Epithelial cell of prostate (primary cell): ENCODE data around the gene ATXN1.

Experiments used
- DNase-seq: peaks from one replicate; pipeline ENCODE4 v3.0.0-alpha.2; 2011; ENCODE audit warnings: low read depth, low spot score
- H3K27ac ChIP-seq: fragments of 450-650 bp; 2 replicates; pipeline ENCODE4 v1.5.1; 2017; ENCODE audit warnings: mild to moderate bottlenecking

ATXN1 gene

DNA sequence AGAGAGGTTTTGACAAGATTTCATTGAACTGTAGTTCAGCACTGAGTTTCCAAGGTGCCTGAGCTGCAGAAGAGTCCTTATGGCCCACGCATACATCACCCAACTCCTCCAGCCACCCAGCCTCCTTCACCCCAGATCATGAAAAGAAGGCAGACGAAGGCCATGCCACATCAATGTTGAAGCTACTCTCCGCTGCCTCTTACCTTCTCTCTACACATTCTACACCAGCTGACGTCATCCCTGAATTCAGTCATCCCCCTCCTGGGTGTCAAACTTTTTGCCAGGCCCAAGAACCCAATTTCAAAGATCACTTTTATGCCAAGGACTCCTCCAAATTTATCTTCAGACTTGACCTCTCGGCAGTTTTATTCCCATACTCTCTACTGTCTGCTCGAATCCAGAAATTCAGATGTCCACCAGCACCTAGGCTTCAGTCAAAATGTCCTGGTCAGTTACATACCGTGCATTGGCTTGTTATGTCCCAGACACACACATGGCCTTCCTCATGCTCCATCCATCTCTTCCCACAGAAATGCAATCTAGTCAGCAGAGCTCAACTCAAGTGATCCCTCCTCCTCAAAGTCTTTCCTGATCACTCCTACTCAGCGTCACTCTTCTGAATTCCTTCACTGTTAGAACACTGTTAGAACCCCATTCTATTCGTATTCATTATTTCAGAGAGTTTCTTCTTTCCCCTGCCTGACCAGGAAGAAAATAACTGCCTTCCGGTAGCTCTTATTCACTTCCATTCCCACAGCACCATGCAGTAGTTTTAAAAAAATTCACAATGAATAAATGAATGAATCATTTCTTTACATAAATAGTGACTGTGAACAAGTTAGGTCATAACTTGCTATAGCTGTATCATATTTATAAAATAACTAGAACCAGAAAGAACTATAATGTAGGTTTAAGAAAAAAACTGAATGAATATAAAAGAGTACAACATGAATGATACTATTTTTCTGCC lies 11.5 kb downstream of the ATXN1 start:
- DNase-seq: no peak
- H3K27ac ChIP-seq: peak overlapping the region; percentile 92

DNA sequence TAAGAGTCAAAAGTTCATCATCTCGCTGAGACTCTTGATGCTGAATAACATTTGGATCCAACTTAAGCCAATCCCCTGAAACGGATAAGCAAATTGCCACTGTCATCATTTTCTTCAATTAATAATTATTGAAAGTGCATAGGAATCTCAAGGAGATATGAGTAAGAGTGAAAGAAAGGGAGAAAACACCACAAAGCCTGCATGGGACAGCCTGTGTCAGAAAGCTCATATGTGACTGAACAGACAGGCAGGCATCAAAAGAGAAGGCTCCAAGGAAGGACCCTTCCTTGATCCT lies 13.3 kb downstream of the ATXN1 start:
- H3K27ac ChIP-seq: peak overlapping the region; percentile 61

DNA sequence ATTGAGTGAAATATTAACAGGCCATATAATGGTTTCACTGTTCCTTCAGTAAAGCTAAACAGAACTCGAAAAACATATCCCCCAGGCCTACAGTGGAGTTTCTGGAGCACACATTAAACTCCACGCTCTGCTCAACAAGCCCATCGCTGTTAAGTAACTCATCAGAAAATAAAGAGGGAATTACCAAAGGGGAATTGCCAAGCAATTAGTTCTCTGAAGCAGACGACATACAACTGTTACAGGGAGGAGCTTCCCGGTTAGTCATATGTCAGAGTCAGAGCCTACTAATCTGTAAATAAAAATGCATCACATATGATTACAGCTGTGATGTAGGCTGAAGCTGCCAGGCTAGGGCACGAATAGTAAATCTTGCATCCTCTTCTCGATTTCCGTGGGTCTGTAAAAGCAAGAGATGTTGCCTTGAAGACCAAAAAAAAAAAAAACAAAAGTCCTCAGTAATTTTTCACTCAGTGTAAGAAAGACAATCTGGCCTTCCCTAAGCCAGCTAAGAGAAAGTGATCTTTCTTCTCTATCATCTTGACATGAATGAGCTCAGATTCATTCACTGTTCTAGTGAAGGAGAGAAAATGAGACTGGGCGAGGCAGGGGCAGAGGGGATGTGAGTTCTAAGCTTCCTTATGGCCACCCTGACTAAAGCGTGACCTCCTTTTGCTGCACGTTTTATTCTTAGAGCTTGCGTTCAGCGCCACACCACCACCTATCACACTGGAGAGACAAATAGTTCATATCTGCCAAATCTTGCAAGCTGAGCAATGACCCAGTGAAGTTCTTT lies 13.8 kb downstream of the ATXN1 start:
- no peak for DNase-seq
- peak overlapping the region; percentile 61 for H3K27ac ChIP-seq

More for the DNA sequence above, 13.3 kb downstream of the ATXN1 start:
- DNase-seq: no peak

GRCh38 chr6:16746812-16747211 lies 14.4 kb downstream of the ATXN1 start:
- H3K27ac ChIP-seq: peak overlapping the region; percentile 61
- no peak for DNase-seq

DNA sequence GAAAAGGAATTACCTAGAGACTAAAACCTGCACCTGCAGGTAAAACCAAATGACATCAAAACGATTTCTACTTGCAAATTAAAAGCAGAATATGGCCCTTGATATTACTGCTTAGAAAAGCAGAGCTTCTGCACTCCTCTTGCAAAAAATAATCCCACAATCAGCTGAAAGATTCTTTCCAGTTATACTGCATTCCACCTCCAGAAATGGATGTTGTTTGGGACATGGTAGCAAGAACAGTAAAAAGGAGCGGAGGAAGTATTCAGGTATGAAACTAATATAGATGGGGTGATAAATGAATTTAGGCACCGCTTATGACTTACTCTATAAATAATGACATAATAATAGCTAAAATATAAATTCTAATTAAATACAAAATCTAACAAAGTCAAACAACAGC lies 14.9 kb downstream of the ATXN1 start:
- H3K27ac ChIP-seq: no peak overlapping the region
- no peak for DNase-seq

DNA sequence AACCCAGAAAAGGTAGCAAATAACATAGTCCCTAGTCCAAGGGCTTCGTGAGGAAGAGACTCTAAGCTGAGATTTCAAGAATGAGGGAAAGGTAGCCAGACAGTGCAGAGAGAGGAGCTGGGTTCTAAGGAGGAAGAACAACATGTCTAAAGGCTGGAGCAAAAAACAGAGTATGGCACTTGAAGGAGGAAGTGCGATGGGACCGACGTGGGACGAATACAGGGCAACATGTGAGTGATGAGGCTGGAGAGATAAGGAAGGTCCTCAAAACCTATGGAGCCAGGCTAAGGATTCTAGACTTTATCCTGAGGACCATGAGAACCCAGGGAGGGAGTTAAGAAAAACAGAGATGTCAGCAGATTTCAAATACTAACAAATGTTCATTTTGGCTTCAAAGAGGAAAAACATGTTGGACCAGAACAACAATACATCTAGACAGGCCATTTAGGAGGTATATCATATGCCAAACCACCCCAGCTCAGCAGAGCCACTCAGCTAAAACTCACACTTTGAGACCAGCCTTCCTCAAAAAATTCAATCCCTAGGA lies 17.5 kb downstream of the ATXN1 start:
- DNase-seq: no peak
- H3K27ac ChIP-seq: no peak overlapping the region

DNA sequence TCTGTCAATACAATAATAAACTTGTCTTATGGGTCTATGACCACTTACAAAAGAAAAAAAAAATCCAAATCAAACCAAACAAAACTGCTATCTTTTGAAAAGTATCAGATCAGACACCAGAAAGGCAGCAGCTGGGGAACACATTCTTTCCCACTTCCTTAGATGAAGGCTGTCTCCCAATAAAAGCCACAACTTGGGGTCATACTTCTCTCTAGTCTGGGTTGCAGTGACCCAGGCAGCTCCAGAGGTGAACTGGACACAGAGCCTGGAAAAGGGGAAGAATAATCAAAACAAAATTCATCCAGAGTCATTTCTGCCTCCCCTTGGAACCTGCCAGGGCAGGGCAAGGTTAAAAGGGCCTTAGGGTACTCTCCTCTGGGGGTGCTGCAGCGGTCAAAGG lies 19.1 kb downstream of the ATXN1 start:
- DNase-seq: no peak
- H3K27ac ChIP-seq: peak overlapping the region; percentile 68

DNA sequence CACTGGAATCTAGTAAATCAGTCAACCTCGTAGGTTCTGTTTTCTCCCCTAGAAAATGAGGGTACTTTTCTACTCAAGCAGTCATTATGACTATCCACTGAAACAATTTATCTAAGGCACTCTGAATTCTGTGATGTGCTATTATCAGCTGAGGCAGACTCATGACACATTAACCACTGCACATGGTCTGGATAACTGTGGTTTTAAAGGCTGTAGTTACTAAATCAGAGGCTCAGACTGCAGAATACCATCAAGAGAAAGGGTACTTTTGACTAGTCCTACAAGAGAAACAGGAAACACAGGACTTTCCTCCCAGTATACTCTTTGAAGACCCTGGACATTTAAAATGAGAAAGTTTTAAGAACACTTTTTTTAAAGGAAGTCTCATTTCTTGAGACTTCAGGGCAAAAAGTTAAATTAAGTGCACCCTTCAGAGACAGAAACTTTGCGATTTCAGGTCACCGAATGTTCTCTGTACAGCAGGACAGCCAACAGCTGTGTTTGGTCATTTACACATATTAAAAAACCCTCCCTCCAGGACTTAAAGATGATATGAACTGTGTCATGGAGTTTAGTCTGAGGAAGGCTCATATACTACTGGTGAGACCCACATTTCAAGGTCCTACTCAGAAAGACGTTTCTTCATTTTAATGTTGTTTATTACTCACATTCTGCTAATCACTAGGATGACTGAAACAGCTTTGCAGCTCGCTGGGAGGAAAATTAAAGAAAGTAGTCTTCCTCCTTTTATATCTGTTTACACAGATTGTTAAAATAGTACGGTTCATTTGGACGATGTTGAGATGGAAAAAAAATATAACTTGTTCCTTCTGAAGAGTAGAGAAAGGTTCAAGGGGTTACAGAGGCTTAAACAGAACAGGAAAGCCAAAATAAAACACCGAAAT lies 19.9 kb downstream of the ATXN1 start:
- peak overlapping the region; percentile 68 for H3K27ac ChIP-seq
- no peak for DNase-seq

DNA sequence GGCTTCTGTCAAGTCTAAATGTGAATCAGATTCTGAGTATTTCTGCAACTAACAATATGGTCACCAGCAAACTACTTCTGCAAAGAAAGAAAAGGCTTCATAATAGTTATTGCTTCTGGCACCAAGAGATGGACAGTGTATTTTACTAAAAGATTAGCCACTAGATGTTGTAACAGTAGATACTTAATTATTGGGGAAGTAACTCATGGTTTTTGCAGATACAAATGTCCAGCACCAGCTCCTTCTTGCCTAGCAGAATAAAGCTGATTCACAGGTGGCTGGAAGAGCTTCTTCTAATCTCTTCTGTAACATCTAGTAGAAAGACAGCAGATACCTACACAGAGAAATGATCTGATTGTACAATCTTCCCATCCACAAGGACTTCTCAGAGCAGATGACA lies 21.2 kb downstream of the ATXN1 start:
- DNase-seq: no peak
- peak overlapping the region; percentile 68 for H3K27ac ChIP-seq

GRCh38 chr6:16739329-16739801 lies 21.9 kb downstream of the ATXN1 start:
- peak overlapping the region; percentile 68 for H3K27ac ChIP-seq
- peak; percentile 87 for DNase-seq

DNA sequence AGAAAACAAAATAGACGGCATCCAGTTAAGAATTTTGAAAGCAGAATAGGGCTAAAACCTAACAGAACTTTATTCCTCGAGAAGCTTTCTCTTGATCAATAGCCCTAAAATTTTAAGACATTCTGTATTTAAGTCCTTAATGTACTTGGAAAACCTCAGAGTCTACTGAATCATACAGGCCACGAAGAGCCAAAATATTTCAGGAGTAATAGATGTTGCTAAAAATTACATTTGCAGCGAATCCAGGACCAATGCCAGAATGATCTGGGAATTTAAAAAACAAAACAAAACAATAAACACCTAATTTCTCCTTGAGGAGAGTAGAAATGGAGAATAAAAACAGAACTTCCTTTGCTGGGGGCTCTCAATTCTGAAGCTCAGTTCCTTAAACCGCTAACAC lies 23.3 kb downstream of the ATXN1 start:
- no peak for DNase-seq
- H3K27ac ChIP-seq: peak overlapping the region; percentile 68

DNA sequence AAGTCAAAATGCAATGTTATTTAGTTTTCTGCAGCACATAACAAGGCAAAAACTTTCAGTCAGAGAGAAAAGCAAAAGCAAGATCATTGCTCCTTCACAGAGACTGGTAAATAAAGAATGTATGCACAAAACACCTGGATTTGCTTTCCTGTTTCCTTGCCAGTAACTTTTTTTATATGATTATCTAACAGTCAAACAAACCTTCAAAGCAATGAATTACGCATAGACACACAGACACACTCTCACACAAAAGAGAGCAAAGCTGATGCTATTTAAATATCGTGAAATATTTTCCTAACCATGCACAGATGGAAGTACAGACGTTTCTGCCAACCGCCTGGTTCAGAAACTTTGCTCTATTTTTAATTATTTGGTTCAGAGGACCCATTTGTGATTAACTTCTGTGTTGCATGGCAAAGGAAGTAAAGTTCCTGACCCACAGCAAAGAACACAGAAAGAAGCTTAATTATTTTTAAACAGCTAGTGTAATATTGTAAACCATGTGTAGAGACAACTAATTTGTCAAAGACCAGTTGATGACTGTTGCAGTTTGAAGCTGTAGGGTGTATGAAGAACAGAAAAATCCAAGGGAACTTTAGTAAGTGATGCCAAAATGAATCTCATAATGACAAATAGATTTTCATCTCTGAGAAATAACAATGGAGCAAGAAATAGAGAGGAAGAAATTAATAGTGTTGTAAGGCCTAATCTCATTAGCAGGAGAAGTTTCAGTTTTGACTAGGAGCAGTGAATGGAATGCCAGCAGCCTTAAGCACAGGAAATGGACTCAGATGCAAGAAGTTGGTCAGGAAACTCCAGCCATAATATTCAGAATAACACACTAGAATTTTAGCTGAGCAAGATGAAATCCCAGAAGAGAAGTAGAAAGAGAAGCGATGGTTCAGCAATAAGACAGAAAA lies 24.1 kb downstream of the ATXN1 start:
- no peak for DNase-seq
- H3K27ac ChIP-seq: peak overlapping the region; percentile 68

- H3K27ac ChIP-seq: no peak overlapping the region
- no peak for DNase-seq
Observed at GRCh38 chr6:16735014-16735413, 26.2 kb downstream of the ATXN1 start.

GRCh38 chr6:16733085-16733484 lies 28.2 kb downstream of the ATXN1 start:
- DNase-seq: no peak
- no peak overlapping the region for H3K27ac ChIP-seq

- no peak for DNase-seq
- H3K27ac ChIP-seq: no peak overlapping the region
Observed at GRCh38 chr6:16731478-16732051, 29.7 kb downstream of the ATXN1 start.

DNA sequence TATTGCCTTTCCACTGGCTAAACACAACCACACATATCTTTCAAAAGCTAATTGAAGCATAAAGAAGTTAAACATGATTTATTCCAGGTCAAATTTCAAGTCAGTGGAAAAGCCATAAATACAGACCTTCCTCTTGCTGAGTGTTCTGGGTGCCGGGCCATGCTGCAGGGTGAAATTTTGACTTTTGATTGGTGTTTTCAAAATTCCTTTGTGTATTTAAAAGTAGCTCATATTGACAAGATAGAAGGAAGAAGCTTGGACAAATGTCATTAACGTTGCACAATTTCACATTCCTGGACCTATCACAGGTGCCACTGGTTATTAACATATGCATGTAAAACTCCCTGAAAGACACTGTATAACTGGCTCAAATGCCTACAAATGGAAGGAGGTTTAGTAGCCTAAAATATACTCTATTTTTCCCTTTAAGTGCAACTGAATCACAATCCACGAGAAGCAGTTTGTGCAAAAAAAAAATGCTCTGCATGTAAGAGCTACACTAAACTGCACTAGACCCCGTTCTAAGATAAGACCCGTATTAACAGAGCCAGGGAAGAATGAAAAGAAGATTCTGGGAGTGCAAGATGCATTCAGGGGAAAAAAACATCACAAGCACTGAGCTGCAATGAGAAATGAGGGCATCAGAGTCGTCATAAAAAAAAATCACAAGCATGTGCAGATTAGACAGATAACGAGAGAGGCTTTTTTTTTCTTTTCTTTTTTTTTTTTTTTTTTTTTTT lies 30.4 kb downstream of the ATXN1 start:
- no peak for DNase-seq
- H3K27ac ChIP-seq: no peak overlapping the region

GRCh38 chr6:16729744-16730143 lies 31.5 kb downstream of the ATXN1 start:
- no peak for DNase-seq
- H3K27ac ChIP-seq: peak overlapping the region; percentile 10

- H3K27ac ChIP-seq: peak overlapping the region; percentile 10
- DNase-seq: no peak
Observed at GRCh38 chr6:16729183-16729691, 32.0 kb downstream of the ATXN1 start.
